Ishikawa (cell line): ENCODE results near the gene C1QBP.

Source experiments
- CEBPB ChIP-seq: IDR thresholded peaks from 2 replicates; pipeline ENCODE4 v1.6.1; 2012
- CREB1 ChIP-seq: IDR thresholded peaks from 2 replicates; pipeline ENCODE4 v1.6.1; 2012; ENCODE audit warnings: low read depth
- EGR1 ChIP-seq: IDR thresholded peaks from 2 replicates; pipeline ENCODE4 v1.6.1; 2012
- EP300 ChIP-seq: IDR thresholded peaks from 2 replicates; pipeline ENCODE4 v1.6.1; 2012; ENCODE audit warnings: borderline replicate concordance
- FOXM1 ChIP-seq: IDR thresholded peaks from 2 replicates; pipeline ENCODE4 v1.6.1; 2012; ENCODE audit warnings: low read depth, borderline replicate concordance
- NFIC ChIP-seq: IDR thresholded peaks from 2 replicates; pipeline ENCODE4 v1.6.1; 2012
- RAD21 ChIP-seq: IDR thresholded peaks from 2 replicates; pipeline ENCODE4 v1.6.1; 2012; ENCODE audit warnings: low read depth
- TAF1 ChIP-seq: IDR thresholded peaks from 2 replicates; pipeline ENCODE4 v1.6.1; 2012; ENCODE audit warnings: low read depth, mild to moderate bottlenecking
- TCF12 ChIP-seq: IDR thresholded peaks from 2 replicates; pipeline ENCODE4 v1.6.1; 2012; ENCODE audit warnings: low read depth
- TEAD4 ChIP-seq: IDR thresholded peaks from 2 replicates; pipeline ENCODE4 v1.6.1; 2012
- YY1 ChIP-seq: IDR thresholded peaks from 2 replicates; pipeline ENCODE4 v1.6.1; 2012; ENCODE audit warnings: low read depth
- ZBTB7A ChIP-seq: IDR thresholded peaks from 2 replicates; pipeline ENCODE4 v1.6.1; 2012; ENCODE audit warnings: low read depth
- TF ChIP-seq, protein P1 (sequence below): IDR thresholded peaks from 2 replicates; pipeline ENCODE4 v1.6.1; 2012
- TF ChIP-seq, protein P2 (sequence below): IDR thresholded peaks from 2 replicates; pipeline ENCODE4 v1.6.1; 2012; ENCODE audit warnings: low read depth, mild to moderate bottlenecking
- TF ChIP-seq, protein P3 (sequence below): IDR thresholded peaks from 2 replicates; pipeline ENCODE4 v1.6.1; 2012

Gene C1QBP

DNA sequence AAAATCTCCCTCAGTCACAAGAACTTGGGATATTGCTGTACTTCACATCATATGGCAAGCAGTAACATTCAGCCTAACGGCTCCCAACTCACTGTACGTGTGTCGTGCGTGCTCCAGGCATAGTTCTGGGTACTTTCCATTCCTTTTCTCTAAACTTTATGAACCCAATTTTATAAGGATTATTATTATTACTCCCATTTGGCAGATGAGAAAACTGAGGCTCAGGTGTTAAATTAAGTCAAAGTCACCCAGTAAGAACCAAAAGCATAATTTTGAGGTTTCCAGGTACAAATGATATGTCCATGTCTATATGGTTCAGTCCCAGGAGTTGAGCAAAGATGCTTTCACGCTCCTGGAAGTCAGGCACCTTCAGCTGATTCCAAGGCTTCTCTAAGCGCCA lies 4.8 kb upstream of the C1QBP start:
- TF ChIP-seq NFIC (no peak), CREB1 (no peak), EGR1 (no peak), TEAD4 (no peak), TAF1 (no peak)
- TF ChIP-seq, protein P1, sequence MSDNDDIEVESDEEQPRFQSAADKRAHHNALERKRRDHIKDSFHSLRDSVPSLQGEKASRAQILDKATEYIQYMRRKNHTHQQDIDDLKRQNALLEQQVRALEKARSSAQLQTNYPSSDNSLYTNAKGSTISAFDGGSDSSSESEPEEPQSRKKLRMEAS = no peak

DNA sequence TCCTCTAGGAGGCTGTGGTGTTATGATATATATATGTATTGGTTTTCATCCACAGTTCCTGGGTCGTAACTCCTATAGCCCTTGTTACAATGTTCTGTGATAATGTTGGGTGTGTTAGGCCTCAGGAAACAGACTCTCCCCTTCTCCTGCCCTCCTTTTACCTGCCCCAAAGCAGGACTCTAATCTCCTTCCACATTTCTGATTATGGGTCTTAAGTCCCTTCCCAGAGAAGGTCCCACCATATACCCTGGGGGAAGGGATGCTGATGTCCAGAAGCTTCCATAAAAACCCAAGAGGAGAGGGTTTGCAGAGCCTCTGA lies 450 bp upstream of the C1QBP start:
- TF ChIP-seq RAD21 (no peak), TAF1 (no peak), YY1 (no peak), EGR1 (no peak), EP300 (no peak), TEAD4 (no peak), TCF12 (no peak), ZBTB7A (no peak), NFIC (no peak), CEBPB (no peak), CREB1 (no peak), FOXM1 (no peak)
- TF ChIP-seq, protein P1 = no peak
- TF ChIP-seq, protein P2, sequence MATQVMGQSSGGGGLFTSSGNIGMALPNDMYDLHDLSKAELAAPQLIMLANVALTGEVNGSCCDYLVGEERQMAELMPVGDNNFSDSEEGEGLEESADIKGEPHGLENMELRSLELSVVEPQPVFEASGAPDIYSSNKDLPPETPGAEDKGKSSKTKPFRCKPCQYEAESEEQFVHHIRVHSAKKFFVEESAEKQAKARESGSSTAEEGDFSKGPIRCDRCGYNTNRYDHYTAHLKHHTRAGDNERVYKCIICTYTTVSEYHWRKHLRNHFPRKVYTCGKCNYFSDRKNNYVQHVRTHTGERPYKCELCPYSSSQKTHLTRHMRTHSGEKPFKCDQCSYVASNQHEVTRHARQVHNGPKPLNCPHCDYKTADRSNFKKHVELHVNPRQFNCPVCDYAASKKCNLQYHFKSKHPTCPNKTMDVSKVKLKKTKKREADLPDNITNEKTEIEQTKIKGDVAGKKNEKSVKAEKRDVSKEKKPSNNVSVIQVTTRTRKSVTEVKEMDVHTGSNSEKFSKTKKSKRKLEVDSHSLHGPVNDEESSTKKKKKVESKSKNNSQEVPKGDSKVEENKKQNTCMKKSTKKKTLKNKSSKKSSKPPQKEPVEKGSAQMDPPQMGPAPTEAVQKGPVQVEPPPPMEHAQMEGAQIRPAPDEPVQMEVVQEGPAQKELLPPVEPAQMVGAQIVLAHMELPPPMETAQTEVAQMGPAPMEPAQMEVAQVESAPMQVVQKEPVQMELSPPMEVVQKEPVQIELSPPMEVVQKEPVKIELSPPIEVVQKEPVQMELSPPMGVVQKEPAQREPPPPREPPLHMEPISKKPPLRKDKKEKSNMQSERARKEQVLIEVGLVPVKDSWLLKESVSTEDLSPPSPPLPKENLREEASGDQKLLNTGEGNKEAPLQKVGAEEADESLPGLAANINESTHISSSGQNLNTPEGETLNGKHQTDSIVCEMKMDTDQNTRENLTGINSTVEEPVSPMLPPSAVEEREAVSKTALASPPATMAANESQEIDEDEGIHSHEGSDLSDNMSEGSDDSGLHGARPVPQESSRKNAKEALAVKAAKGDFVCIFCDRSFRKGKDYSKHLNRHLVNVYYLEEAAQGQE = no peak
- TF ChIP-seq, protein P3, sequence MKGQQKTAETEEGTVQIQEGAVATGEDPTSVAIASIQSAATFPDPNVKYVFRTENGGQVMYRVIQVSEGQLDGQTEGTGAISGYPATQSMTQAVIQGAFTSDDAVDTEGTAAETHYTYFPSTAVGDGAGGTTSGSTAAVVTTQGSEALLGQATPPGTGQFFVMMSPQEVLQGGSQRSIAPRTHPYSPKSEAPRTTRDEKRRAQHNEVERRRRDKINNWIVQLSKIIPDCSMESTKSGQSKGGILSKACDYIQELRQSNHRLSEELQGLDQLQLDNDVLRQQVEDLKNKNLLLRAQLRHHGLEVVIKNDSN = no peak

DNA sequence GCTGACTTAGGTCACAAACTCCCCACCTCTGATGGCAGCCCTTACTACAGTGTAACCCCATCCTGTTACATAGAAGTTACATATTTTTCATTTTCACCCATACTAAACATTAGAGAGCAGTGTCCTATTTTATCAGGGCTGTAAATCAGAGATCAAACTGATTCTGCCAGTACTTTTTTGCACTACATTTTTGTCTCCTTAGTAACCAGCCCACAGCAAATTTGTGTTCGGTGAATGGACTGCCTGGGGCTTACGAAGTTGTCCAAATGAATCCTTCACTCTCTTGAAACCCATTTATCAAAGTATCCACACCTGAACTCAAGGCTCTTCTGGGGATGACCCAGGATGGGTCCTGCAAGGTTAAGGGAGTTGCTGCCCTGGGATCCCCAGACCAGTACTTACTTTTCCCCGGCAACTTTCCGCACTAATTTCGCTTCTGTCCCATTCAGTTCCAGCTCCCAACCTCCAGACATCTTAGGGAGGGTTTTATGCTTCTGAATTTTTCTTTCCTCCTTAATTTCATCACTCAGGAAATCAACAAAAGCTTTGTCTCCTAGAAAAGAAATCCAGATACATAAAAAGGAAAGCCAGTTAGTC lies 1.1 kb downstream of the C1QBP start:
- TF ChIP-seq TEAD4 = no peak

DNA sequence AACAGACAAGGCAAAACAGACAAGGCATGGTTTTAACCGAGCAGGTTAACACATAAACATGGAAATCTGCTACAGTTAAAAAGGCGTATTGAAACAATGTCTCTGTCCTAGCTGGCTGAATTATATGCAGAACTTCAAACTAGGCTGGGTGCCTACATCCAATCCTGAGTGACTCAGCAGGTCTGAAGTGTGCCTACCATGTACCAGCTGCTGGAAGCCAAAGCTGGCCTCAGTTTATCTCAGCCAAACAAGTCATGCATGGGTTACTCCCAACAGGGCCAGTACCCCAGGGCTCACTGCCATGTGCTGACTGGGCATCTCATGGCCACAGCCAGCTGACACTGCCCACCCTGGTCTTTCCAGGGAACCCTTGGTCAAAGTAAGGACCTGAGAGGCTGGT lies 4.0 kb downstream of the C1QBP start:
- TF ChIP-seq YY1 = no peak

DNA sequence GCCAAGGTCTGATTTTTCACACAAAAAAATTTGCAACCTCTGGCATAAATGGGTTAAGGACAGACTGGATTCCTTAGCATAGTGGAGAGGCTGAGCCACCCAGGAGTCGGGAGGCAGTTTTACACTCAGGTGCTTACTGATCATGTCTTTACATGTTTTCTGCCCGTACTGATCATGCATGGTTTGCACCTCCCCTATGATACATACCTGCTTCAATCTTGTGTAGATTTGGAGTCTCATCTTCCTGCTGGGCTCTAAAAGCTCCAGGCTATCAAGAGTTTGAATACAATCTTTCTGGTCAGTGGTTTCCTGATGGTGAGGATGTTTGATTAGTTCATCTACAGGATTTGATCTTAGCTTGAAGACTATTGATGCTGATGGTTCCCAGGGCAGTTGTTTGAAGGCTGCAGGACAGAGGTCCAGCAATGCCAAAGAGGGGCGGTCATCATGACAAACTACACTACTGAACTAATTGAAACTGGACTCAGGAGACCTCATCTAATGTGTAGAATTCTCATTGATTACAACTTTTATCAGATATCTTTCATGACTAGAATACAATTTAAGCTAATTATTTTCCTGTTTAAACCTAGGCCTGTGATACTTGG lies 6.9 kb downstream of the C1QBP start:
- no peak for TF ChIP-seq RAD21
- no peak for TF ChIP-seq EP300
- TF ChIP-seq, protein P3 = no peak
- no peak for TF ChIP-seq ZBTB7A
- no peak for TF ChIP-seq YY1
- no peak for TF ChIP-seq TEAD4
- no peak for TF ChIP-seq TAF1
- TF ChIP-seq CREB1 = no peak
- TF ChIP-seq TCF12 = no peak
- TF ChIP-seq CEBPB = no peak
- TF ChIP-seq, protein P1 = no peak
- TF ChIP-seq FOXM1 = no peak
- TF ChIP-seq EGR1 = no peak
- TF ChIP-seq NFIC = no peak
- TF ChIP-seq, protein P2 = no peak

DNA sequence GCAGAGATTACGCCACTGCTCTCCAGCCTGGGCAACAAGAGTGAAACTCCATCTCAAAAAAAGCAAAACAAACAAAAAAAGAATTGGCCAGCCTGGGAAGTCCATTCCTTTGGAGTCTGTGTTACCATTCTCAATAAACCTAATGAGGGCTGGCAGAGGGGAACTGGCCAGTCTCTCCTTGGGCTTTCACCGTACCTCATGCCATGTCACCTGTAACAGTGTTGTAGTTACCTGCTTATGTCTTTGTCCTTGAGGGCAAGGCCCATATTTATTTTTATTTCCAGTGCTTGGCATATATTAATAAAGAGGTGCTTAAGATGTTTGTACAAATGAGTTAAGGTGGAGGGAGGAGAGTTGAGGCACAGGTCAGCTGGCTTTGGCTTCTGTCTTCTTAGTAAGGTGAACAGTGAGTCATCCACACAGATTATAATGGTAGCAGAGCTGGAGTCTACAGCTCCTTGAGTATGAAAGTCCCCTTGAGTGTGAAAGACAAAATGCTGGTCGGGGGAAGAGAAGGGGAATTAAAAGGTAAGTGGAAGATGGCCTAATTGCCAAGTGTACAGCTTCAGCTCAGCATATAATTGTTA lies 8.4 kb downstream of the C1QBP start:
- TF ChIP-seq CREB1 = no peak
- TF ChIP-seq TAF1 = no peak
- no peak for TF ChIP-seq TCF12
